Osteocyte (in vitro differentiated cells): Measurements from ENCODE around the gene GRAMD2B. TPM values are rescaled to one million over a fixed set of nuclear protein-coding genes. Genes with fewer than 3 reads are reported as not detected.

Experiments
- DNase-seq: peaks from one replicate; pipeline ENCODE4 v3.0.0; 2021; ENCODE audit warnings: mixed read lengths; ENCODE audit not compliant: unreplicated experiment; ENCODE audit errors: extremely low spot score
- H3K27ac Mint-ChIP-seq: one replicate; pipeline ENCODE4 v1.8.0; 2021; ENCODE audit warnings: mild to moderate bottlenecking, mixed read lengths; ENCODE audit not compliant: unreplicated experiment
- H3K27me3 Mint-ChIP-seq: one replicate; pipeline ENCODE4 v1.8.0; 2021; ENCODE audit warnings: mixed read lengths; ENCODE audit not compliant: unreplicated experiment
- H3K36me3 Mint-ChIP-seq: one replicate; pipeline ENCODE4 v1.8.0; 2021; ENCODE audit warnings: mixed read lengths; ENCODE audit not compliant: unreplicated experiment
- H3K4me1 Mint-ChIP-seq: one replicate; pipeline ENCODE4 v1.8.0; 2021; ENCODE audit warnings: mixed read lengths; ENCODE audit not compliant: unreplicated experiment
- H3K4me3 Mint-ChIP-seq: one replicate; pipeline ENCODE4 v1.8.0; 2021; ENCODE audit warnings: mild to moderate bottlenecking, moderate library complexity, mixed read lengths; ENCODE audit not compliant: unreplicated experiment
- H3K9me3 Mint-ChIP-seq: one replicate; pipeline ENCODE4 v1.8.0; 2021; ENCODE audit warnings: mixed read lengths; ENCODE audit not compliant: unreplicated experiment
- CTCF ChIP-seq: fragments of 200-600 bp; sonication (generic); IDR thresholded peaks from 2 replicates; pipeline ENCODE4 v1.5.0; 2021; ENCODE audit warnings: antibody characterized with exemption, mild to moderate bottlenecking, moderate library complexity
- total RNA-seq: library from RNA; stranded (reverse); gene quantifications from 2 replicates; pipeline ENCODE4 v1.2.1, GENCODE V29; 2021

The GRAMD2B gene
- total RNA-seq, 1 donor from 2014 or later, result 93.7 TPM

- H3K4me1 Mint-ChIP-seq, result peaks cover 34% of the 10 kb centered on the region
- no peak for TF ChIP-seq CTCF
- H3K4me3 Mint-ChIP-seq, result no peak overlapping the region
- H3K27me3 Mint-ChIP-seq, result no peaks in the 10 kb centered on the region
- H3K27ac Mint-ChIP-seq, result peak overlapping the region; percentile 61
- no peak for DNase-seq
- H3K9me3 Mint-ChIP-seq, result no peaks in the 10 kb centered on the region
- H3K36me3 Mint-ChIP-seq, result peaks cover 10% of the 10 kb centered on the region
Observed at GRCh38 chr5:126503602-126504104, 80.4 kb downstream of the GRAMD2B start.

GRCh38 chr5:126506079-126506478 lies 82.9 kb downstream of the GRAMD2B start:
- no peak overlapping the region for H3K4me3 Mint-ChIP-seq
- H3K9me3 Mint-ChIP-seq, result no peaks in the 10 kb centered on the region
- H3K36me3 Mint-ChIP-seq, result peaks cover under 1% of the 10 kb centered on the region
- H3K27ac Mint-ChIP-seq, result no peak overlapping the region
- peaks cover 47% of the 10 kb centered on the region for H3K4me1 Mint-ChIP-seq
- TF ChIP-seq CTCF, result no peak
- H3K27me3 Mint-ChIP-seq, result no peaks in the 10 kb centered on the region
- no peak for DNase-seq

GRCh38 chr5:126508251-126508961 lies 85.2 kb downstream of the GRAMD2B start:
- no peaks in the 10 kb centered on the region for H3K36me3 Mint-ChIP-seq
- peaks cover 40% of the 10 kb centered on the region for H3K4me1 Mint-ChIP-seq
- H3K27me3 Mint-ChIP-seq, result no peaks in the 10 kb centered on the region
- H3K4me3 Mint-ChIP-seq, result no peak overlapping the region
- no peak for TF ChIP-seq CTCF
- peak; percentile 40 for DNase-seq
- H3K27ac Mint-ChIP-seq, result peak overlapping the region; percentile 83
- H3K9me3 Mint-ChIP-seq, result no peaks in the 10 kb centered on the region

GRCh38 chr5:126508962-126509279 lies 85.7 kb downstream of the GRAMD2B start:
- TF ChIP-seq CTCF, result no peak
- H3K27me3 Mint-ChIP-seq, result no peaks in the 10 kb centered on the region
- H3K4me1 Mint-ChIP-seq, result peaks cover 40% of the 10 kb centered on the region
- DNase-seq, result peak; percentile 30
- peak overlapping the region; percentile 83 for H3K27ac Mint-ChIP-seq
- no peaks in the 10 kb centered on the region for H3K9me3 Mint-ChIP-seq
- H3K36me3 Mint-ChIP-seq, result no peaks in the 10 kb centered on the region
- H3K4me3 Mint-ChIP-seq, result no peak overlapping the region

DNA sequence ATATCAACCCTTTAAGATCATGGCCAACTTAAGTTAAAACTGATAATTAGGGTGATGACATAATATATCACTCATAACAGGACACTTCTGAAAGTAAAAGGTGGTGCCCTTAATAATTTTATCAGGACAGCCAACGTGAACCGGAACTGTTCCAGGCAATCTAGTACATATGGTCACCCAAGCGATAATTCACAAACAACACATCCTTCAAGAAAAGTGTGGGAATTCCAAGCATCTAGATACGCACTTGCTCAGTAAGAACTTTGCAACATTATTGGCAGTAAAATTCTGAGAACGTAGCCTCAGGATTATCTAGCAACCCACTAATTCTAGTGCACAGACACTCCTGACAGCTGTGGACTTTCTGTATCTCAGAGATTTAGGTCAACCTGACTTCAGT lies 86.1 kb downstream of the GRAMD2B start:
- Mint-ChIP-seq H3K36me3 (no peaks in the 10 kb centered on the region), H3K9me3 (no peaks in the 10 kb centered on the region), H3K27ac (peak overlapping the region; percentile 83), H3K4me1 (peaks cover 39% of the 10 kb centered on the region), H3K27me3 (no peaks in the 10 kb centered on the region), H3K4me3 (no peak overlapping the region)
- DNase-seq, result no peak
- TF ChIP-seq CTCF, result no peak
